Smooth muscle cell (in vitro differentiated cells): ENCODE results near the gene RAC2. TPM values are rescaled to one million over a fixed set of nuclear protein-coding genes. Genes with fewer than 3 reads are reported as not detected.

Experiments used
- DNase-seq: peaks from one replicate; lab custom pipeline; 2025; ENCODE audit not compliant: unreplicated experiment; lab: John Stamatoyannopoulos, UW
- H2AFZ ChIP-seq: fragments of 200-600 bp; sonication (generic); 2 replicates; pipeline ENCODE4 v1.6.0; 2016; ENCODE audit warnings: antibody characterized with exemption, low read depth, mild to moderate bottlenecking
- H3F3A ChIP-seq: fragments of 200-600 bp; sonication (generic); 2 replicates; pipeline ENCODE4 v1.6.0; 2017; ENCODE audit warnings: antibody characterized with exemption, low read depth
- H3K27ac ChIP-seq: fragments of 200-600 bp; sonication (generic); 2 replicates; pipeline ENCODE4 v1.5.1; 2016; ENCODE audit warnings: low read depth, mild to moderate bottlenecking
- H3K27me3 ChIP-seq: fragments of 200-600 bp; sonication (generic); 2 replicates; pipeline ENCODE4 v1.6.1; 2016; ENCODE audit warnings: low read depth, mild to moderate bottlenecking
- H3K36me3 ChIP-seq: fragments of 200-600 bp; sonication (generic); 2 replicates; pipeline ENCODE4 v1.5.1; 2016; ENCODE audit warnings: low read depth
- H3K4me1 ChIP-seq: fragments of 200-600 bp; sonication (generic); 2 replicates; pipeline ENCODE4 v1.5.1; 2016; ENCODE audit warnings: low read depth
- H3K4me2 ChIP-seq: fragments of 200-600 bp; sonication (generic); 2 replicates; pipeline ENCODE4 v1.6.0; 2016; ENCODE audit warnings: mild to moderate bottlenecking
- H3K4me3 ChIP-seq: fragments of 200-600 bp; sonication (generic); 2 replicates; pipeline ENCODE4 v1.5.1; 2016; ENCODE audit warnings: mild to moderate bottlenecking
- H3K79me2 ChIP-seq: fragments of 200-600 bp; sonication (generic); 2 replicates; pipeline ENCODE4 v1.6.0; 2016; ENCODE audit warnings: low read depth, mild to moderate bottlenecking
- H3K9ac ChIP-seq: fragments of 200-600 bp; sonication (generic); 2 replicates; pipeline ENCODE4 v1.6.0; 2016; ENCODE audit warnings: low read depth
- H3K9me3 ChIP-seq: fragments of 200-600 bp; sonication (generic); replicated peaks from 2 replicates; pipeline ENCODE4 v1.5.1; 2016; ENCODE audit warnings: low read depth
- H4K20me1 ChIP-seq: fragments of 200-600 bp; sonication (generic); 2 replicates; pipeline ENCODE4 v1.6.0; 2016; ENCODE audit warnings: low read depth
- CTCF ChIP-seq: fragments of 200-600 bp; sonication (generic); IDR thresholded peaks from 2 replicates; pipeline ENCODE4 v1.5.1; 2017; ENCODE audit warnings: borderline replicate concordance, mild to moderate bottlenecking, antibody characterized with exemption; ENCODE audit not compliant: insufficient read depth, poor library complexity, severe bottlenecking
- WGBS: methylation state at CpG from one replicate; pipeline ENCODE4 v1.1.7; 2016; ENCODE audit warnings: low lambda C conversion rate; 5-methylcytosine and 5-hydroxymethylcytosine counted together
- polyA plus RNA-seq: library from polyadenylated mRNA; unstranded; fragments of >200 nt; fragmentation: Nextera tagmentation; extraction: Ambion mirVana; gene quantifications from 2 replicates; pipeline ENCODE4 v1.2.1, GENCODE V29; 2016
- total RNA-seq: library from RNA; depleted of rRNA; stranded (reverse); fragments of >200 nt; gene quantifications from 2 replicates; pipeline ENCODE4 v1.2.3, GENCODE V29; 2014

RAC2 gene
- total and polyA plus RNA-seq, 2 experiments from 2014 or later = 3.6 to 4.0 TPM

DNA sequence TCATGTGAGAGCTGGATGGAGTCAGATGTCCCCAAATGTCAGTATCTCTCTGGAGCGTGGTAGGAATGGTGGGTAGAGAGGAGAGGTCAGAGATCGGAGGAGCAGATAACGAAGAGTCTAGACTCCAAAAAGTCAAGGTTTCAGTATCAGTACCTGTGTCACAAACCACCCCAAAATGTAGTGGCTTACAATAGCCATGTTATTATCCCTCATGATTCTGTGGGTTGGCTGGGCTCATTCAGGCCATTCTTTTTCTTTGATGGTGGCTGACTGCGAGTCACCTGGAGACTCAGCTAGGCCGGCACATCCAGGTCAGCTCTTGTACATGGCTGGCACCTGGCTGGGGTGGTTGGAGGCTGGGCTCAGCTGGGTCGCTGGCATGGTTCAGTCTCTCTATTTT lies 24.5 kb downstream of the RAC2 start:
- Histone ChIP-seq H4K20me1 (no peaks in the 10 kb centered on the region), H3K27me3 (peaks cover 4% of the 10 kb centered on the region), H2AFZ (no peak overlapping the region), H3K27ac (no peak overlapping the region), H3K4me2 (no peak overlapping the region), H3K9ac (no peak overlapping the region), H3K79me2 (no peaks in the 10 kb centered on the region), H3K36me3 (no peaks in the 10 kb centered on the region), H3K9me3 (no peaks in the 10 kb centered on the region), H3K4me3 (no peak overlapping the region), H3K4me1 (no peaks in the 10 kb centered on the region), H3F3A (no peaks in the 10 kb centered on the region)
- WGBS = 85% methylated on average over 6 of the region's 6 CpGs
- DNase-seq = no peak
- no peak for TF ChIP-seq CTCF

- H3K36me3 ChIP-seq = no peaks in the 10 kb centered on the region
- no peak for TF ChIP-seq CTCF
- no peak overlapping the region for H3K4me2 ChIP-seq
- H4K20me1 ChIP-seq = no peaks in the 10 kb centered on the region
- WGBS = 88% methylated on average over 7 of the region's 7 CpGs
- H3K27ac ChIP-seq = no peak overlapping the region
- no peak for DNase-seq
- no peaks in the 10 kb centered on the region for H3F3A ChIP-seq
- no peak overlapping the region for H2AFZ ChIP-seq
- no peaks in the 10 kb centered on the region for H3K4me1 ChIP-seq
- H3K9me3 ChIP-seq = no peaks in the 10 kb centered on the region
- no peak overlapping the region for H3K9ac ChIP-seq
- peaks cover 4% of the 10 kb centered on the region for H3K27me3 ChIP-seq
- no peak overlapping the region for H3K4me3 ChIP-seq
- no peaks in the 10 kb centered on the region for H3K79me2 ChIP-seq
These were observed 25.2 kb downstream of the RAC2 start for GRCh38 chr22:37218771-37219411.

- Histone ChIP-seq H3K4me1 (no peaks in the 10 kb centered on the region), H3F3A (no peaks in the 10 kb centered on the region), H4K20me1 (no peaks in the 10 kb centered on the region), H3K4me3 (no peak overlapping the region), H3K79me2 (no peaks in the 10 kb centered on the region), H3K4me2 (no peak overlapping the region), H3K9ac (no peak overlapping the region), H3K9me3 (no peaks in the 10 kb centered on the region), H2AFZ (no peak overlapping the region), H3K27me3 (peaks cover 4% of the 10 kb centered on the region), H3K27ac (no peak overlapping the region), H3K36me3 (no peaks in the 10 kb centered on the region)
- no peak for DNase-seq
- WGBS = 88% methylated on average over 6 of the region's 6 CpGs
- TF ChIP-seq CTCF = no peak
These were observed 25.7 kb downstream of the RAC2 start for GRCh38 chr22:37218399-37218770.

GRCh38 chr22:37215890-37216289 lies 28.2 kb downstream of the RAC2 start:
- no peak overlapping the region for H2AFZ ChIP-seq
- no peak overlapping the region for H3K4me2 ChIP-seq
- no peak overlapping the region for H3K27ac ChIP-seq
- TF ChIP-seq CTCF = no peak
- H4K20me1 ChIP-seq = no peaks in the 10 kb centered on the region
- H3K9ac ChIP-seq = no peak overlapping the region
- H3K79me2 ChIP-seq = no peaks in the 10 kb centered on the region
- H3K4me3 ChIP-seq = no peak overlapping the region
- no peaks in the 10 kb centered on the region for H3K36me3 ChIP-seq
- peaks cover 4% of the 10 kb centered on the region for H3K27me3 ChIP-seq
- no peaks in the 10 kb centered on the region for H3K4me1 ChIP-seq
- no peak for DNase-seq
- H3K9me3 ChIP-seq = no peaks in the 10 kb centered on the region
- no peaks in the 10 kb centered on the region for H3F3A ChIP-seq
- 92% methylated on average over 7 of the region's 9 CpGs for WGBS
